Hepatocyte (in vitro differentiated cells): ENCODE results near the gene KCNK1.

Source experiments
- CTCF ChIP-seq: fragments of 200-600 bp; sonication (generic); IDR thresholded peaks from 2 replicates; pipeline ENCODE4 v1.5.1; 2016; ENCODE audit warnings: antibody characterized with exemption, mild to moderate bottlenecking; ENCODE audit not compliant: poor library complexity
- EZH2 ChIP-seq: fragments of 200-600 bp; sonication (generic); IDR thresholded peaks from 2 replicates; pipeline ENCODE4 v1.6.1; 2016; ENCODE audit warnings: antibody characterized with exemption, mild to moderate bottlenecking, borderline replicate concordance

DNA sequence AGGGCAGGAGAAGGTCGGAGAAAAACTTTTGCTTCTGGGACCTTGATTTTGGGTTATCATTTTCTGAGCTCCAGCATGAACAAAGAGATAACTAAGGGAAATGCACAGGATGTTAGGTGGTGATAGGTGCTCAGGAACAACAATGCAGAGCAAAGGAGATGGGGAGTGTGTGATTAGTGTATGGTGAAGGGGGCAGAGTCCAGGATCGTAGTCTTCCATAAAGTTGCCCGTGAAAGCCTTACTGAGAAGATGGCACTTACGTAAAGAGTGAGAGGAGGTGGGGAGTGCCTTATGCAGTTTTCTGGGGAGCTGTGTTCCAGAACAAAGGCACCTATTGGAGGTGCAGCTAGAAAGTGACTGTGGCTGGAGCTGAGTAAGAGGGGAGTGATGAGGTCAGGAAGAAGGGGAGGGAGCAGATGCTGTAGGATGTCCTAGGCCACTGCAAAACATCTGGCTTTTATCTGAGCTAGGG, 11.6 kb downstream of the KCNK1 start:
- TF ChIP-seq CTCF (no peak), EZH2 (no peak)
